PC-9 (cell line): ENCODE data around the gene UBA5. TPM values are rescaled to one million over a fixed set of nuclear protein-coding genes. Genes with fewer than 3 reads are reported as not detected.

Source experiments
- BruUV-seq: library from RNA; stranded (reverse); fragments of 400-500 nt; replicated peaks from 2 replicates; lab custom pipeline; 2021; lab: Mats Ljungman, UMichigan
- CTCF ChIA-PET: fragments of 300-600 bp; sonication (Branson Sonifier 250); formaldehyde crosslinking; loops from one replicate; lab custom pipeline; 2022; ENCODE audit warnings: antibody characterized with exemption; lab: Charles Lee
- POLR2A ChIA-PET: fragments of 300-600 bp; sonication (Branson Sonifier 250); formaldehyde crosslinking; loops from one replicate; lab custom pipeline; 2022; ENCODE audit warnings: antibody characterized with exemption; ENCODE audit not compliant: unreplicated experiment; lab: Charles Lee
- DNase-seq, 2 experiments: peaks; one replicate each; pipeline versions ENCODE4 v3.0.0 to v3.0.0-alpha.2; 2015 to 2022; ENCODE audit warnings: mixed read lengths in 1 of 2
- H2AFZ ChIP-seq: fragments of 200-600 bp; sonication (generic); 2 replicates; pipeline ENCODE4 v1.8.1; 2017; ENCODE audit warnings: antibody characterized with exemption
- H3F3A ChIP-seq: fragments of 200-600 bp; sonication (generic); 2 replicates; pipeline ENCODE4 v1.8.1; 2017; ENCODE audit warnings: antibody characterized with exemption, mild to moderate bottlenecking, low read depth; ENCODE audit not compliant: insufficient read depth
- H3K27ac ChIP-seq: fragments of 200-600 bp; sonication (generic); 2 replicates; pipeline ENCODE4 v1.6.1; 2016; ENCODE audit warnings: mixed run types
- H3K27me3 ChIP-seq: fragments of 200-600 bp; sonication (generic); 2 replicates; pipeline ENCODE4 v1.6.1; 2016; ENCODE audit warnings: low read depth, mixed run types; ENCODE audit not compliant: insufficient read depth
- H3K36me3 ChIP-seq: fragments of 200-600 bp; sonication (generic); 2 replicates; pipeline ENCODE4 v1.6.1; 2016; ENCODE audit warnings: low read depth, mixed run types
- H3K4me1 ChIP-seq: fragments of 200-600 bp; sonication (generic); replicated peaks from 2 replicates; pipeline ENCODE4 v1.6.1; 2016; ENCODE audit warnings: mixed run types; ENCODE audit not compliant: insufficient read depth
- H3K4me2 ChIP-seq: fragments of 200-600 bp; sonication (generic); 2 replicates; pipeline ENCODE4 v1.6.1; 2017; ENCODE audit warnings: mixed run types
- H3K4me3 ChIP-seq: fragments of 200-600 bp; sonication (generic); 2 replicates; pipeline ENCODE4 v1.6.1; 2016; ENCODE audit warnings: mixed run types
- H3K79me2 ChIP-seq: fragments of 200-600 bp; sonication (generic); 2 replicates; pipeline ENCODE4 v1.6.1; 2017; ENCODE audit warnings: low read depth, mixed run types
- H3K9me2 ChIP-seq: fragments of 200-600 bp; sonication (generic); 2 replicates; pipeline ENCODE4 v1.8.1; 2017; ENCODE audit warnings: mild to moderate bottlenecking; ENCODE audit not compliant: insufficient read depth
- H3K9me3 ChIP-seq: fragments of 200-600 bp; sonication (generic); 2 replicates; pipeline ENCODE4 v1.8.1; 2016; ENCODE audit warnings: low read depth; ENCODE audit not compliant: insufficient read depth
- H4K20me1 ChIP-seq: fragments of 200-600 bp; sonication (generic); 2 replicates; pipeline ENCODE4 v1.8.1; 2017; ENCODE audit not compliant: insufficient read depth
- EZH2 ChIP-seq: fragments of 200-600 bp; sonication (generic); IDR thresholded peaks from 2 replicates; pipeline ENCODE4 v1.8.0; 2017; ENCODE audit warnings: antibody characterized with exemption, low read depth
- intact Hi-C: fragments of 100-400 bp; cut with micrococcal nuclease; formaldehyde crosslinking; loops from one replicate; pipeline ENCODE4 v1.10.0; 2022; ENCODE audit not compliant: unreplicated experiment
- total RNA-seq: library from RNA; stranded (reverse); gene quantifications from 2 replicates; pipeline ENCODE4 v1.2.3, GENCODE V29; 2021
- TF ChIP-seq, protein P1 (sequence below): fragments of 200-600 bp; sonication (generic); conservative IDR thresholded peaks from 2 replicates; pipeline ENCODE4 v1.6.1; 2017; ENCODE audit warnings: mixed run types, antibody characterized with exemption, mild to moderate bottlenecking, moderate library complexity

Gene UBA5
- total RNA-seq, 1 experiment from 2014 or later = 41.6 TPM

GRCh38 chr3:132623646-132624045 lies 36.5 kb upstream of the UBA5 start:
- H3K27me3 ChIP-seq = no peaks in the 10 kb centered on the region
- no peaks in the 10 kb centered on the region for H3K4me1 ChIP-seq
- no peak overlapping the region for H3K4me2 ChIP-seq
- no peak for DNase-seq
- no peak overlapping the region for H2AFZ ChIP-seq
- H3F3A ChIP-seq = no peaks in the 10 kb centered on the region
- intact Hi-C loops = no loop called here
- TF ChIP-seq EZH2 = no peak
- TF ChIP-seq, protein P1, sequence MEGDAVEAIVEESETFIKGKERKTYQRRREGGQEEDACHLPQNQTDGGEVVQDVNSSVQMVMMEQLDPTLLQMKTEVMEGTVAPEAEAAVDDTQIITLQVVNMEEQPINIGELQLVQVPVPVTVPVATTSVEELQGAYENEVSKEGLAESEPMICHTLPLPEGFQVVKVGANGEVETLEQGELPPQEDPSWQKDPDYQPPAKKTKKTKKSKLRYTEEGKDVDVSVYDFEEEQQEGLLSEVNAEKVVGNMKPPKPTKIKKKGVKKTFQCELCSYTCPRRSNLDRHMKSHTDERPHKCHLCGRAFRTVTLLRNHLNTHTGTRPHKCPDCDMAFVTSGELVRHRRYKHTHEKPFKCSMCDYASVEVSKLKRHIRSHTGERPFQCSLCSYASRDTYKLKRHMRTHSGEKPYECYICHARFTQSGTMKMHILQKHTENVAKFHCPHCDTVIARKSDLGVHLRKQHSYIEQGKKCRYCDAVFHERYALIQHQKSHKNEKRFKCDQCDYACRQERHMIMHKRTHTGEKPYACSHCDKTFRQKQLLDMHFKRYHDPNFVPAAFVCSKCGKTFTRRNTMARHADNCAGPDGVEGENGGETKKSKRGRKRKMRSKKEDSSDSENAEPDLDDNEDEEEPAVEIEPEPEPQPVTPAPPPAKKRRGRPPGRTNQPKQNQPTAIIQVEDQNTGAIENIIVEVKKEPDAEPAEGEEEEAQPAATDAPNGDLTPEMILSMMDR = no peak
- H4K20me1 ChIP-seq = no peaks in the 10 kb centered on the region
- BruUV-seq = no TSS peak
- H3K79me2 ChIP-seq = no peaks in the 10 kb centered on the region
- no peak overlapping the region for H3K4me3 ChIP-seq
- ChIA-PET CTCF (interaction anchor here (0.6 kb wide), 1 partner anchor 269 kb away, joined by 8 read pairs; no protein-coding TSS in a partner anchor), POLR2A (interaction anchor here (0.6 kb wide), 2 partner anchors 54 to 168 kb away, joined by 4 to 6 read pairs; no protein-coding TSS in a partner anchor)
- H3K27ac ChIP-seq = no peak overlapping the region
- peaks cover 11% of the 10 kb centered on the region; the same call in 1 of the 2 replicates for H3K36me3 ChIP-seq
- H3K9me3 ChIP-seq = no peaks in the 10 kb centered on the region
- H3K9me2 ChIP-seq = no peaks in the 10 kb centered on the region

DNA sequence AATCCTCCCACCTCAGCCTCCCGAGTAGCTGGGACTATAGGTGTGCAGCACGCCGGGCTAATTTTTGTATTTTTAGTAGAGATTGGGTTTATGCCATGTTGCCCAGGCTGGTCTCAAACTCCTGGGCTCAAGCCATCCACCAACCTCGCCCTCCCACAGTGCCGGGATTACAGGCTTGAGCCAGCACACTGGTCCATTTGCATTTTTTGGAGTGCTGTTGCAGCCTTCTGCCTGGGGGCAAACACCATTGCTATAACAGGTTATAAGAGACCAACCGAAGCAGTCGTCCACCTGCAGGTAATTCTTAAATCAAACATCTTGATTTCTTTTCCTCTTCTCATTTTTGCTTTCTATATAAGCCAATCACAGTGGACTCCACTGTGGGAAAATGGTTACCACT lies 35.3 kb upstream of the UBA5 start:
- no peak overlapping the region for H3K27ac ChIP-seq
- no TSS peak for BruUV-seq
- ChIA-PET POLR2A (no interaction called here), CTCF (interaction anchor here (0.6 kb wide), 1 partner anchor 82 kb away, joined by 3 read pairs; no protein-coding TSS in a partner anchor)
- H3F3A ChIP-seq = no peaks in the 10 kb centered on the region
- no peaks in the 10 kb centered on the region for H3K79me2 ChIP-seq
- H3K4me1 ChIP-seq = 0 out of 2 replicates have a peak, but pooled peaks cover 5% of the 10 kb centered on the region
- H3K9me2 ChIP-seq = no peaks in the 10 kb centered on the region
- H4K20me1 ChIP-seq = no peaks in the 10 kb centered on the region
- intact Hi-C loops = no loop called here
- H3K27me3 ChIP-seq = no peaks in the 10 kb centered on the region
- H2AFZ ChIP-seq = no peak overlapping the region
- H3K4me3 ChIP-seq = no peak overlapping the region
- no peak for DNase-seq
- no peaks in the 10 kb centered on the region; the same call in 1 of the 2 replicates for H3K9me3 ChIP-seq
- TF ChIP-seq EZH2 = no peak
- TF ChIP-seq, protein P1 = no peak
- no peak overlapping the region for H3K4me2 ChIP-seq
- peaks cover 11% of the 10 kb centered on the region; the same call in 1 of the 2 replicates for H3K36me3 ChIP-seq

DNA sequence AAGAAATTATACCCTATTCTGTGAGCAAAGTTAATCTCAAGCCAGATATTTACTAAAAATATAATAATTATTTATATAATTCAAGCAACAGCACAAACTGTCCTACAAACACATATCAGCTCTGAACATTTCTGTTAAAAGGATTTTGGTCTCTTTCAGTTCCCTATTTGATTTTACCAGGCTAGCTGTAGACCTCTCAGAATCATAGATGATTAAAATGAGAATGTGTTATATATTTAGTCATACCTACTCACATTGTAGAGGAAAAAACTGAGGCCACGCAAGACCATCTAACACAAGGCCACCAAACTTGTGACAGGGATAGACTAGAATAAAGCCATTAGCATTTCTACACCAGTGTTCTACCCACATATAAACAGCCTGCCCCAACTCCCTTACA lies 34.5 kb upstream of the UBA5 start:
- CTCF ChIA-PET = no interaction called here
- H3K9me3 ChIP-seq = no peaks in the 10 kb centered on the region; the same call in 1 of the 2 replicates
- 0 out of 2 replicates have a peak, but pooled peaks cover 4% of the 10 kb centered on the region for H3F3A ChIP-seq
- no peak for DNase-seq
- intact Hi-C loops = loop anchor here (1.0 kb wide), 1 partner anchor 50 kb away; no protein-coding TSS in a partner anchor
- no TSS peak for BruUV-seq
- H3K27ac ChIP-seq = no peak overlapping the region
- POLR2A ChIA-PET = no interaction called here
- H2AFZ ChIP-seq = no peak overlapping the region
- peaks cover 11% of the 10 kb centered on the region; the same call in 1 of the 2 replicates for H3K36me3 ChIP-seq
- TF ChIP-seq, protein P1 = no peak
- no peak for TF ChIP-seq EZH2
- H4K20me1 ChIP-seq = no peaks in the 10 kb centered on the region
- H3K4me3 ChIP-seq = no peak overlapping the region
- no peak overlapping the region for H3K4me2 ChIP-seq
- H3K79me2 ChIP-seq = no peaks in the 10 kb centered on the region
- H3K4me1 ChIP-seq = peaks cover 12% of the 10 kb centered on the region; the same call in 1 of the 2 replicates
- no peaks in the 10 kb centered on the region for H3K9me2 ChIP-seq
- H3K27me3 ChIP-seq = no peaks in the 10 kb centered on the region
